Trophoblast cell (in vitro differentiated cells and primary cell): ENCODE data around the gene SYNJ2.

Experiments
- DNase-seq, 2 donors: peaks; one replicate each; pipeline ENCODE4 v3.0.0-alpha.2; 2016
- H2AFZ ChIP-seq: 2 replicates; pipeline ENCODE4 v1.6.1; 2013; ENCODE audit warnings: low read length, moderate library complexity, mild to moderate bottlenecking; ENCODE audit not compliant: insufficient read depth, poor library complexity
- H2AK5ac ChIP-seq: 2 replicates; pipeline ENCODE4 v1.6.1; 2013; ENCODE audit warnings: mild to moderate bottlenecking, low read length
- H2BK120ac ChIP-seq: 2 replicates; pipeline ENCODE4 v1.6.1; 2013; ENCODE audit warnings: low read length, mild to moderate bottlenecking, moderate library complexity; ENCODE audit not compliant: insufficient read depth, poor library complexity
- H2BK12ac ChIP-seq: 2 replicates; pipeline ENCODE4 v1.6.1; 2013; ENCODE audit warnings: mild to moderate bottlenecking, low read length, moderate library complexity
- H2BK5ac ChIP-seq: 2 replicates; pipeline ENCODE4 v1.6.1; 2013; ENCODE audit warnings: low read length, low read depth, moderate library complexity, mild to moderate bottlenecking; ENCODE audit not compliant: poor library complexity
- H3K14ac ChIP-seq: 2 replicates; pipeline ENCODE4 v1.6.1; 2013; ENCODE audit warnings: mild to moderate bottlenecking, low read length
- H3K18ac ChIP-seq: 2 replicates; pipeline ENCODE4 v1.6.1; 2013; ENCODE audit warnings: mild to moderate bottlenecking, low read length
- H3K23ac ChIP-seq: 2 replicates; pipeline ENCODE4 v1.6.1; 2013; ENCODE audit warnings: low read length
- H3K27ac ChIP-seq: 2 replicates; pipeline ENCODE4 v1.5.1; 2013; ENCODE audit warnings: low read depth, mild to moderate bottlenecking, inconsistent platforms, low read length, moderate library complexity
- H3K27me3 ChIP-seq: 2 replicates; pipeline ENCODE4 v1.6.1; 2013; ENCODE audit warnings: inconsistent platforms, mild to moderate bottlenecking, low read length, moderate library complexity; ENCODE audit not compliant: insufficient read depth
- H3K36me3 ChIP-seq, 2 experiments: 1 replicate in 1 of 2; 2 replicates in 1 of 2; pipeline ENCODE4 v1.6.1; 2013; ENCODE audit warnings: low read length in 2 of 2, mild to moderate bottlenecking in 2 of 2, moderate library complexity in 1 of 2; ENCODE audit not compliant: insufficient read depth in 2 of 2, control insufficient read depth in 1 of 2
- H3K4ac ChIP-seq: 2 replicates; pipeline ENCODE4 v1.6.1; 2013; ENCODE audit warnings: low read depth, mild to moderate bottlenecking, low read length, moderate library complexity
- H3K4me1 ChIP-seq, 2 experiments: 1 replicate in 1 of 2; 2 replicates in 1 of 2; pipeline ENCODE4 v1.6.1; 2013; ENCODE audit warnings: low read length in 2 of 2, mild to moderate bottlenecking in 2 of 2, moderate library complexity in 1 of 2; ENCODE audit not compliant: insufficient read depth in 2 of 2, control insufficient read depth in 1 of 2
- H3K4me2 ChIP-seq: 2 replicates; pipeline ENCODE4 v1.6.1; 2013; ENCODE audit warnings: inconsistent platforms, mild to moderate bottlenecking, low read length, moderate library complexity
- H3K4me3 ChIP-seq: 2 replicates; pipeline ENCODE4 v1.5.1; 2013; ENCODE audit warnings: mild to moderate bottlenecking, low read depth, low read length, inconsistent platforms
- H3K79me1 ChIP-seq: one replicate; pipeline ENCODE4 v1.6.1; 2013; ENCODE audit warnings: low read length
- H3K79me2 ChIP-seq: 2 replicates; pipeline ENCODE4 v1.6.1; 2013; ENCODE audit warnings: low read length, mild to moderate bottlenecking; ENCODE audit not compliant: control insufficient read depth, insufficient read depth, poor library complexity
- H3K9ac ChIP-seq: 2 replicates; pipeline ENCODE4 v1.6.1; 2013; ENCODE audit warnings: mild to moderate bottlenecking, low read length
- H3K9me3 ChIP-seq: 2 replicates; pipeline ENCODE4 v1.6.1; 2013; ENCODE audit warnings: low read depth, mild to moderate bottlenecking, control low read depth, inconsistent platforms, low read length; ENCODE audit not compliant: insufficient read depth
- H4K12ac ChIP-seq: 2 replicates; pipeline ENCODE4 v1.6.1; 2013; ENCODE audit warnings: low read depth, mild to moderate bottlenecking, low read length, moderate library complexity
- H4K8ac ChIP-seq: 2 replicates; pipeline ENCODE4 v1.6.1; 2013; ENCODE audit warnings: low read depth, mild to moderate bottlenecking, low read length, moderate library complexity
- H4K91ac ChIP-seq: one replicate; pipeline ENCODE4 v1.6.1; 2013; ENCODE audit warnings: low read depth, mild to moderate bottlenecking, low read length, moderate library complexity
- WGBS: extraction: QIAGEN DNeasy Blood & Tissue Kit; methylation state at CpG from one replicate; pipeline ENCODE4 v1.1.7; 2013; ENCODE audit warnings: missing lambda C conversion rate; ENCODE audit not compliant: insufficient read length, insufficient coverage; ENCODE audit errors: extremely low coverage; 5-methylcytosine and 5-hydroxymethylcytosine counted together

The SYNJ2 gene

DNA sequence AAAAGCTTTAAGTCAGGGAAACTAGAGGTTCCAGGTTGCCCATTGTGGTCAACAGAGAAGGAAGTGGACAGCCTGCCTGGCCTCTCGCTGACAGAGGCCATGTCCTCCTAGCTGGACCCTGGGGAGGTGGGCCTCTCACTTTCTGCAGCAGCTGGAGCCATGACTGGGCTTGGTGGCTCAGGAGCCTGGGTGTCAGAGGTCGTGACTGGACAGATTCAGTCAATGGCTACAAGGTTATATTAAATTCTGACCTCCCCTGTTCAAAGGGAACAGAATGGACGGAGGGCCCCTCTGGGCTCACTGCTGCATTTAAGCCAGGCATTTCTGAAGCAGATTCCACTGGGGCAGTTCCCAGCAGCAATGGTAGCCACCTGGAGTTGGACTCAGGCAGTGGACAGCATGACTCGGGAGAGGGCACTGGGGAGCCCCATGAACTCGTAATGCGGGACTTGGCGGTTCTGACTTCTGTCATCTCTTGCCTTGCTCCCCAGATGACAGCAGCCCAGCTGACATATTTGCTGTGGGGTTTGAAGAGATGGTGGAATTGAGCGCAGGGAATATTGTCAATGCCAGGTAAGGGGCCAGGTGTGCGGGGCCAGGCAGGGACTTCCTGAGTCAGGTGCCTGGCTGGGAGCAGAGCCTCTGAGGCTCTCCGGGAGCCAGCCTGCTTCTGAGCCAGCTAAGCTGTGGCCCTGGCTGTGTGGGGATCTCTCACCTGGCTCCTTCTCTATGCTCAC lies 86.7 kb downstream of the SYNJ2 start:
- WGBS = no CpG with 5 or more reads among the region's 10 CpGs
- Histone ChIP-seq H3K4me2 (no peak overlapping the region), H3K23ac (no peak overlapping the region), H2AK5ac (no peak overlapping the region), H4K8ac (no peak overlapping the region), H3K36me3 (peaks cover 45 to 68% of the 10 kb centered on the region in 2 experiments), H3K79me2 (no peaks in the 10 kb centered on the region), H2BK5ac (no peak overlapping the region), H3K4ac (no peak overlapping the region), H2AFZ (no peak overlapping the region), H3K27ac (no peak overlapping the region), H4K91ac (no peak overlapping the region), H3K4me1 (peaks cover 5 to 16% of the 10 kb centered on the region in 2 experiments), H2BK12ac (no peak overlapping the region), H3K27me3 (no peaks in the 10 kb centered on the region), H3K18ac (no peak overlapping the region), H3K79me1 (peaks cover 4% of the 10 kb centered on the region), H3K9ac (no peak overlapping the region), H3K9me3 (peaks cover 4% of the 10 kb centered on the region), H3K14ac (no peak overlapping the region), H4K12ac (no peak overlapping the region), H3K4me3 (no peak overlapping the region), H2BK120ac (no peak overlapping the region)
- no peak for DNase-seq

- Histone ChIP-seq H3K27ac (no peak overlapping the region), H3K36me3 (peaks cover 40 to 67% of the 10 kb centered on the region in 2 experiments), H4K8ac (no peak overlapping the region), H3K18ac (no peak overlapping the region), H2BK5ac (no peak overlapping the region), H3K79me1 (peaks cover 4% of the 10 kb centered on the region), H3K14ac (no peak overlapping the region), H4K91ac (no peak overlapping the region), H2AK5ac (no peak overlapping the region), H3K4ac (no peak overlapping the region), H3K23ac (no peak overlapping the region), H2BK12ac (no peak overlapping the region), H2AFZ (no peak overlapping the region), H2BK120ac (no peak overlapping the region), H4K12ac (no peak overlapping the region), H3K4me1 (peaks cover 5 to 16% of the 10 kb centered on the region in 2 experiments), H3K4me3 (no peak overlapping the region), H3K4me2 (no peak overlapping the region), H3K9me3 (peaks cover 3% of the 10 kb centered on the region), H3K9ac (no peak overlapping the region), H3K79me2 (no peaks in the 10 kb centered on the region), H3K27me3 (no peaks in the 10 kb centered on the region)
- WGBS = no CpG with 5 or more reads among the region's 14 CpGs
- no peak for DNase-seq
Observed at GRCh38 chr6:158068893-158069799, 87.5 kb downstream of the SYNJ2 start.

GRCh38 chr6:158069800-158070195 lies 88.1 kb downstream of the SYNJ2 start:
- no CpG with 5 or more reads among the region's 6 CpGs for WGBS
- H3K14ac ChIP-seq = no peak overlapping the region
- H3K4ac ChIP-seq = no peak overlapping the region
- H4K12ac ChIP-seq = no peak overlapping the region
- peaks cover 34 to 61% of the 10 kb centered on the region in 2 experiments for H3K36me3 ChIP-seq
- H2BK12ac ChIP-seq = no peak overlapping the region
- H3K27ac ChIP-seq = no peak overlapping the region
- no peak overlapping the region for H2AK5ac ChIP-seq
- H3K23ac ChIP-seq = no peak overlapping the region
- H2BK5ac ChIP-seq = no peak overlapping the region
- no peak for DNase-seq
- H3K79me2 ChIP-seq = no peaks in the 10 kb centered on the region
- H3K27me3 ChIP-seq = no peaks in the 10 kb centered on the region
- H3K4me3 ChIP-seq = no peak overlapping the region
- H3K4me2 ChIP-seq = no peak overlapping the region
- peaks cover 5 to 16% of the 10 kb centered on the region in 2 experiments for H3K4me1 ChIP-seq
- no peak overlapping the region for H2BK120ac ChIP-seq
- H3K9me3 ChIP-seq = peaks cover 3% of the 10 kb centered on the region
- no peak overlapping the region for H3K18ac ChIP-seq
- peaks cover 4% of the 10 kb centered on the region for H3K79me1 ChIP-seq
- no peak overlapping the region for H2AFZ ChIP-seq
- no peak overlapping the region for H4K8ac ChIP-seq
- no peak overlapping the region for H4K91ac ChIP-seq
- no peak overlapping the region for H3K9ac ChIP-seq

GRCh38 chr6:158070513-158070912 lies 88.8 kb downstream of the SYNJ2 start:
- Histone ChIP-seq H2AK5ac (no peak overlapping the region), H2BK5ac (no peak overlapping the region), H2BK12ac (no peak overlapping the region), H4K12ac (no peak overlapping the region), H2BK120ac (no peak overlapping the region), H3K9ac (no peak overlapping the region), H3K27ac (no peak overlapping the region), H4K8ac (no peak overlapping the region), H3K79me1 (peaks cover 4% of the 10 kb centered on the region), H3K9me3 (no peaks in the 10 kb centered on the region), H3K4me1 (peaks cover 5 to 16% of the 10 kb centered on the region in 2 experiments), H3K18ac (no peak overlapping the region), H3K36me3 (peaks cover 32 to 60% of the 10 kb centered on the region in 2 experiments), H3K27me3 (no peaks in the 10 kb centered on the region), H3K4ac (no peak overlapping the region), H3K23ac (no peak overlapping the region), H3K4me3 (no peak overlapping the region), H3K4me2 (no peak overlapping the region), H2AFZ (no peak overlapping the region), H3K79me2 (no peaks in the 10 kb centered on the region), H3K14ac (no peak overlapping the region), H4K91ac (no peak overlapping the region)
- DNase-seq = no peak
- no CpG with 5 or more reads among the region's 10 CpGs for WGBS
